Measurements from ENCODE around the gene LGMN.

DNA sequence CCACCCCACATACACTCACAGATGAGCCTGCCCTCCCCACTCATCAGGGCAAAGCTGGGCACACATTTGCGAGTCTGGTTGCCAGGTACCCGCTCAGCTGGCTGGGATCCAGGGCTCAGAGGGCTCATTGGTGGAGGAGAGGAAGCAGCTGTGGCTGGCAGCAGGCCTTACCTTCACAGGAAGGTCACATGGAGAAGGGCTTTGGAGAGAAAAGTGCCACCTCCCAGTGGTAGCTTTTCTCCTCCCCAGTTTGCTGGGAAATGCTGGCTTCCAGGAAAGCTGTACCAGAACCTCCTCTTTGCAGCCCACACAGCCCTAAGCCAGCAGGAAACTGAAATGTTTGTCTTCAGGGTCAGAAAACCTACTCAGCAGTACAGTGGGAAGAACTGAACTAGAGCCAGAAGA lies 55.6 kb downstream of the LGMN start:
- TF ChIP-seq, protein P1, sequence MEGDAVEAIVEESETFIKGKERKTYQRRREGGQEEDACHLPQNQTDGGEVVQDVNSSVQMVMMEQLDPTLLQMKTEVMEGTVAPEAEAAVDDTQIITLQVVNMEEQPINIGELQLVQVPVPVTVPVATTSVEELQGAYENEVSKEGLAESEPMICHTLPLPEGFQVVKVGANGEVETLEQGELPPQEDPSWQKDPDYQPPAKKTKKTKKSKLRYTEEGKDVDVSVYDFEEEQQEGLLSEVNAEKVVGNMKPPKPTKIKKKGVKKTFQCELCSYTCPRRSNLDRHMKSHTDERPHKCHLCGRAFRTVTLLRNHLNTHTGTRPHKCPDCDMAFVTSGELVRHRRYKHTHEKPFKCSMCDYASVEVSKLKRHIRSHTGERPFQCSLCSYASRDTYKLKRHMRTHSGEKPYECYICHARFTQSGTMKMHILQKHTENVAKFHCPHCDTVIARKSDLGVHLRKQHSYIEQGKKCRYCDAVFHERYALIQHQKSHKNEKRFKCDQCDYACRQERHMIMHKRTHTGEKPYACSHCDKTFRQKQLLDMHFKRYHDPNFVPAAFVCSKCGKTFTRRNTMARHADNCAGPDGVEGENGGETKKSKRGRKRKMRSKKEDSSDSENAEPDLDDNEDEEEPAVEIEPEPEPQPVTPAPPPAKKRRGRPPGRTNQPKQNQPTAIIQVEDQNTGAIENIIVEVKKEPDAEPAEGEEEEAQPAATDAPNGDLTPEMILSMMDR (IDR thresholded peaks at IDR 0.05) = no peak
- TF ChIP-seq POLR2A (IDR thresholded peaks at IDR 0.05) = no peak
